ENCODE data around the gene MUSK. TPM values are rescaled to one million over a fixed set of nuclear protein-coding genes. Genes with fewer than 3 reads are reported as not detected.

MUSK gene
- total and polyA plus RNA-seq, 2 of the 8 experiments (the other 6 are each of a cell fraction or from before 2014, with no cell fraction given): not detected

GRCh38 chr9:110650991-110651411, 17.6 kb upstream of the MUSK start:
- Histone ChIP-seq H4K8ac (ENCODE audit: extremely low read depth, insufficient read depth, low read length) (no peak overlapping the region), H3K18ac (ENCODE audit: extremely low read depth, low read length) (no peak overlapping the region), H3K9me3 (ENCODE audit: insufficient read depth in 2 of 2, low read depth in 1 of 2, low read length in 1 of 2) (no peaks in the 10 kb centered on the region), H2BK15ac (ENCODE audit: low read length) (no peak overlapping the region), H2BK5ac (ENCODE audit: low read depth, low read length) (no peak overlapping the region), H2BK20ac (ENCODE audit: low read length) (no peak overlapping the region), H4K20me1 (replicated peaks in 1 of 2; ENCODE audit: control insufficient read depth in 1 of 2, insufficient read depth in 2 of 2, low read length in 2 of 2) (no peaks in the 10 kb centered on the region), H3K23me2 (ENCODE audit: low read depth, low read length) (no peaks in the 10 kb centered on the region), H3K56ac (replicated peaks; ENCODE audit: insufficient read length, low read depth, low read length) (no peak overlapping the region), H3K9ac (replicated peaks in 1 of 4; ENCODE audit: extremely low read depth in 1 of 4, low read depth in 3 of 4, low read length in 3 of 4) (no peak overlapping the region), H4K5ac (ENCODE audit: insufficient read length, low read depth, low read length) (no peak overlapping the region), H3K79me1 (ENCODE audit: low read depth, low read length) (no peaks in the 10 kb centered on the region), H2BK120ac (replicated peaks; ENCODE audit: low read depth, low read length) (no peak overlapping the region), H2AFZ (ENCODE audit: low read length) (no peak overlapping the region), H3K4me1 (replicated peaks in 1 of 4; ENCODE audit: control insufficient read depth in 3 of 4, insufficient read depth in 4 of 4, low read length in 3 of 4) (no peaks in the 10 kb centered on the region), H3K23ac (ENCODE audit: insufficient read length) (no peak overlapping the region), H3K79me2 (ENCODE audit: control insufficient read depth in 1 of 2, insufficient read depth in 2 of 2, low read length in 2 of 2) (no peaks in the 10 kb centered on the region), H3K4me3 (ENCODE audit: extremely low read depth in 1 of 4, insufficient read depth in 2 of 4, low read depth in 3 of 4, low read length in 4 of 4) (no peak overlapping the region), H2BK12ac (ENCODE audit: low read depth, low read length) (no peak overlapping the region), H3K4me2 (ENCODE audit: insufficient read depth in 1 of 2, low read depth in 2 of 2, low read length in 2 of 2) (no peak overlapping the region), H3K14ac (ENCODE audit: insufficient read length) (no peak overlapping the region), H3K27ac (ENCODE audit: low read depth, low read length) (no peak overlapping the region), H3K36me3 (ENCODE audit: control insufficient read depth in 2 of 4, insufficient read depth in 4 of 4, low read length in 3 of 4) (no peaks in the 10 kb centered on the region), H2AK5ac (ENCODE audit: low read depth, low read length) (no peak overlapping the region), H4K91ac (replicated peaks; ENCODE audit: insufficient read length, low read length) (no peak overlapping the region), H3K4ac (replicated peaks; ENCODE audit: insufficient read length, low read depth, low read length) (no peak overlapping the region), H3K27me3 (replicated peaks in 1 of 4; ENCODE audit: control insufficient read depth in 3 of 4, extremely low read depth in 1 of 4, insufficient read depth in 3 of 4, low read length in 3 of 4) (no peaks in the 10 kb centered on the region)
- TF ChIP-seq NANOG (IDR thresholded peaks at IDR 0.05; ENCODE audit: insufficient read depth, low read depth, low read length, poor library complexity, severe bottlenecking) (no peak), TAF1 (IDR thresholded peaks at IDR 0.05; ENCODE audit: low read depth, low read length) (no peak), YY1 (IDR thresholded peaks at IDR 0.05; ENCODE audit: low read depth, low read length) (no peak), JUN (IDR thresholded peaks at IDR 0.05; ENCODE audit: low read depth, low read length) (no peak), KDM5A (IDR thresholded peaks at IDR 0.05; ENCODE audit: low read length) (no peak), KDM1A (IDR thresholded peaks at IDR 0.05; ENCODE audit: borderline replicate concordance, low read length) (no peak)
- POLR2A ChIA-PET (ENCODE audit: partially characterized antibody): no interaction called here
- no peak for FAIRE-seq
- CTCF ChIA-PET (ENCODE audit: partially characterized antibody): no interaction called here
- 89% methylated on average over 6 of the region's 6 CpGs; no CpG with 5 or more reads in 1 of the 2 experiments for WGBS, 2 experiments (ENCODE audit: extremely low coverage in 1 of 2, insufficient coverage in 1 of 2, insufficient read length in 1 of 2, insufficient replicate concordance in 2 of 2, low coverage in 1 of 2, low lambda C conversion rate in 2 of 2, missing lambda C conversion rate in 1 of 2)
- DNase-seq (ENCODE audit: low read depth in 1 of 2, low spot score in 2 of 2): no peak
